OCI-LY3 (cell line): ENCODE measurements around the gene LSP1.

ENCODE experiments used
- H2AFZ ChIP-seq: fragments of 200-600, 300-600 bp; shearing (Covaris generic); 2 replicates; pipeline ENCODE4 v1.6.0; 2014; ENCODE audit warnings: antibody characterized with exemption, low read depth, low read length
- H3K27ac ChIP-seq: fragments of 200-600, 300-600 bp; sonication (generic); 2 replicates; pipeline ENCODE4 v1.5.1; 2014; ENCODE audit warnings: mild to moderate bottlenecking, low read length, moderate library complexity, mixed read lengths
- H3K27me3 ChIP-seq: fragments of 200-600, 300-600 bp; sonication (generic); 2 replicates; pipeline ENCODE4 v1.6.1; 2014; ENCODE audit warnings: low read depth, low read length, mixed read lengths
- H3K36me3 ChIP-seq: fragments of 200-600, 300-600 bp; sonication (generic); replicated peaks from 2 replicates; pipeline ENCODE3; 2014; ENCODE audit warnings: low read depth, low read length, mixed read lengths
- H3K4me1 ChIP-seq: fragments of 300-600, 200-600 bp; sonication (generic); 2 replicates; pipeline ENCODE4 v1.6.1; 2014; ENCODE audit warnings: low read length, mixed read lengths
- H3K4me2 ChIP-seq: fragments of 200-600, 300-600 bp; sonication (generic); 2 replicates; pipeline ENCODE4 v1.6.1; 2014; ENCODE audit warnings: low read length, mixed read lengths
- H3K4me3 ChIP-seq: fragments of 300-600, 200-600 bp; sonication (generic); 2 replicates; pipeline ENCODE4 v1.5.1; 2014; ENCODE audit warnings: antibody characterized with exemption, mild to moderate bottlenecking, low read length, moderate library complexity
- H3K79me2 ChIP-seq: fragments of 300-600, 200-600 bp; shearing (Covaris generic); 2 replicates; pipeline ENCODE4 v1.6.1; 2014; ENCODE audit warnings: mild to moderate bottlenecking, low read length, mixed read lengths
- H3K9ac ChIP-seq: fragments of 300-600, 200-600 bp; shearing (Covaris generic); 2 replicates; pipeline ENCODE4 v1.6.0; 2014; ENCODE audit warnings: mild to moderate bottlenecking, low read length, moderate library complexity
- H3K9me3 ChIP-seq: fragments of 200-600, 300-600 bp; shearing (Covaris generic); 2 replicates; pipeline ENCODE4 v1.6.1; 2014; ENCODE audit warnings: low read length, mixed read lengths; ENCODE audit not compliant: insufficient read depth
- H4K20me1 ChIP-seq: fragments of 200-600, 300-600 bp; sonication (generic); 2 replicates; pipeline ENCODE4 v1.6.1; 2016; ENCODE audit warnings: low read length, mixed read lengths; ENCODE audit not compliant: insufficient read depth
- EZH2phosphoT487 ChIP-seq: fragments of 200-600 bp; shearing (Covaris generic); IDR thresholded peaks from 2 replicates; pipeline ENCODE4 v1.6.1; 2018; ENCODE audit warnings: antibody characterized with exemption, mixed run types, low read depth
- TF ChIP-seq, protein P1 (sequence below): fragments of 200-600, 300-600 bp; sonication (generic); IDR thresholded peaks from 2 replicates; pipeline ENCODE4 v1.5.1; 2014; ENCODE audit warnings: antibody characterized with exemption, low read length, low read depth

Gene LSP1

DNA sequence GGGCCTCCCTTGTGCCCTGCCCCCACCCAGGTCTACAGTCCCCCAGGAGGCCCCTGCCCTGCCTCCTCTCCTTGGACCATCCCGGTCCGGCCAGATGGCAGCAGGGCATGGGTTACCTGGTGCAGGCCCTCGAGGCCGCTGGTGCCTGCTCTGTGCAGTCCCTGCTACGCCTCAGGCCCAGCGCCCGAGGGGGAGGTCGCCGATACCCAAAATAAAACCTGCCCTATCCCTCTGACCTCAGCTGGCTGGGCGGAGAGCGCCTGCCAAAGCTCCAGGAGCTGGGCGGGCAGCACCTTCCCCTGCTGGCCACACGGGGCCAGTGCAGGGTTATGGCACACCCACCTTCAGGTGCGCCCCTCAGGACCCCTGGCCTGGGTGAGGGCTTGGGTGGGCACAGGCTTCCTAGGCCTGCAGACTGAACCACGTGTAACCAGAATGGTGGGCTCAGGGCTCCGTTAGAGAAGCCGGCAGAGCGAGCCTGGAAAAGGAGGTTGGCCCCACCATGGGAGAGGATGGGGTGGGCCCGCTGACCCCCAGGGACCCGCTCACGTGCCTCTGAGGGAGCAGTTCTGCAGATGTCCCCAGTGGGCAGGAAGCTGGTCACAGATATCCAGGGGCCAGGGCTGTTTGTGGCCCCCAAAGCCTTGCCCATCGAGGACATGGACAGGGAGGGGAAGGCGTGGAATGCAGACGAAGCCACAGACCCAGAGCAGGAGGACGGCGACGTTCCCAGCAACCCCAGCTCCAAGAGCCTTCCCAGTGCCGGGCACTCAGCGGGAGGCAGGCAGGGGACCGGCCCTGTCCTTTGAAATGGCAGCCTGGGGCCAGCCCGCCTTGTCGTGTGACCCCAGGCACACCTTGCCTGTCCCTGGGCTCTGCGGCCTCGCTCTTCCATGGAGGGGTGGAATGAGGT lies 64.9 kb downstream of the LSP1 start:
- Histone ChIP-seq H3K27me3 (peaks cover 14% of the 10 kb centered on the region; the same call in 1 of the 2 replicates), H3K36me3 (no peaks in the 10 kb centered on the region), H3K4me3 (no peak overlapping the region), H3K4me1 (no peaks in the 10 kb centered on the region), H3K9ac (no peak overlapping the region), H3K79me2 (no peaks in the 10 kb centered on the region), H3K9me3 (no peaks in the 10 kb centered on the region), H4K20me1 (peaks cover 4% of the 10 kb centered on the region; the same call in 1 of the 2 replicates), H3K27ac (no peak overlapping the region), H3K4me2 (no peak overlapping the region), H2AFZ (no peak overlapping the region)
- no peak for TF ChIP-seq EZH2phosphoT487
- TF ChIP-seq, protein P1, sequence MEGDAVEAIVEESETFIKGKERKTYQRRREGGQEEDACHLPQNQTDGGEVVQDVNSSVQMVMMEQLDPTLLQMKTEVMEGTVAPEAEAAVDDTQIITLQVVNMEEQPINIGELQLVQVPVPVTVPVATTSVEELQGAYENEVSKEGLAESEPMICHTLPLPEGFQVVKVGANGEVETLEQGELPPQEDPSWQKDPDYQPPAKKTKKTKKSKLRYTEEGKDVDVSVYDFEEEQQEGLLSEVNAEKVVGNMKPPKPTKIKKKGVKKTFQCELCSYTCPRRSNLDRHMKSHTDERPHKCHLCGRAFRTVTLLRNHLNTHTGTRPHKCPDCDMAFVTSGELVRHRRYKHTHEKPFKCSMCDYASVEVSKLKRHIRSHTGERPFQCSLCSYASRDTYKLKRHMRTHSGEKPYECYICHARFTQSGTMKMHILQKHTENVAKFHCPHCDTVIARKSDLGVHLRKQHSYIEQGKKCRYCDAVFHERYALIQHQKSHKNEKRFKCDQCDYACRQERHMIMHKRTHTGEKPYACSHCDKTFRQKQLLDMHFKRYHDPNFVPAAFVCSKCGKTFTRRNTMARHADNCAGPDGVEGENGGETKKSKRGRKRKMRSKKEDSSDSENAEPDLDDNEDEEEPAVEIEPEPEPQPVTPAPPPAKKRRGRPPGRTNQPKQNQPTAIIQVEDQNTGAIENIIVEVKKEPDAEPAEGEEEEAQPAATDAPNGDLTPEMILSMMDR: peak; percentile 27

- no peaks in the 10 kb centered on the region for H3K9me3 ChIP-seq
Observed at GRCh38 chr11:1918436-1919315, 65.8 kb downstream of the LSP1 start.

DNA sequence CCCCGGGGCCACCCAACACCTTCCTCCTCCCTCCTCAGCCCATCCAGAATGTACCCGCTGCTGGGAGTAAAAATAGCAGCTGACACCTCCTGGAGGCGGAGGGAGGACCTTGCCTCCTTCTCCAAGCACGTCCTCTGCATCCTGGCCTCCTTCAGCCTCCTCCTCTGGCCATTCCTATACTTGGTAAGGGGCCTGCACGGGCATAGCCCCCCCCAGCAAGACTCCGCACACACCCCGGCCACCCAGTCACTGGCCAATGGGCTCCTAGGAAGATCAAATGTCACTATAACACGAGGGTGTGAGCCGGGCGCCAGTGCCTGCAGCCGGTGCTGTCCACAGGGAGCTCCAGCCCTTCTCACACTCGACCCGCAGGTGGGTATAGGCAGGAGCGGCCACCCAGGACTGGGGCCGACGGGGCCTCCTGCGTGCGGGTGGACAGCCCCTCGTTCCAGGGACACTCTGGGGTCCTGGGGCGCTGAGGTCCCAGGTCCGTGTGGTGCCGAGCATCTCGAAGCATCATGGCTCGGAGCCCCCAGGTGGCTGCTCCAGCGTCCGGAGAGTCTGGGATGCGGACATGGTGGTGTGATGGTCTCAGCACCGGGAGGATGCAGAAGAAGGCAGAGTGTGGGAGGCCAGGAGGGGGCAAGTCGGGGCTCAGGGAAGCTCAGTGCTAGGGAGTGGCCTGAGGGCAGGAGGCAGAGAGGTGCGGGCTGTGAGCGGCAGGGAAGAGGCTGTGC lies 66.7 kb downstream of the LSP1 start, which contains the start of gene TNNT3:
Gene TNNT3, plus strand, starts transcription at position 313 of the 737 bp plus-strand sequence. CDS start 3,172 bp downstream, outside the sequence.
- Histone ChIP-seq H3K79me2 (no peaks in the 10 kb centered on the region), H2AFZ (no peak within 1 kb of the TSS), H3K9ac (no peak within 1 kb of the TSS), H3K27ac (no peak within 1 kb of the TSS), H3K4me1 (no peaks in the 10 kb centered on the region), H3K36me3 (no peaks in the 10 kb centered on the region), H3K4me2 (no peak within 1 kb of the TSS), H3K4me3 (no peak within 1 kb of the TSS), H3K27me3 (peaks cover 22% of the 10 kb centered on the region; the same call in 1 of the 2 replicates), H3K9me3 (no peaks in the 10 kb centered on the region), H4K20me1 (peaks cover 4% of the 10 kb centered on the region; the same call in 1 of the 2 replicates)
- TF ChIP-seq, protein P1: no peak
- TF ChIP-seq EZH2phosphoT487: no peak

More at GRCh38 chr11:1918436-1919315, 65.8 kb downstream of the LSP1 start:
- Histone ChIP-seq H3K79me2 (no peaks in the 10 kb centered on the region), H3K4me1 (no peaks in the 10 kb centered on the region), H3K27ac (no peak overlapping the region), H2AFZ (no peak overlapping the region), H3K4me3 (no peak overlapping the region), H4K20me1 (peaks cover 4% of the 10 kb centered on the region; the same call in 1 of the 2 replicates), H3K36me3 (no peaks in the 10 kb centered on the region), H3K4me2 (no peak overlapping the region), H3K27me3 (peaks cover 17% of the 10 kb centered on the region; the same call in 1 of the 2 replicates), H3K9ac (no peak overlapping the region)
- TF ChIP-seq EZH2phosphoT487: no peak
- TF ChIP-seq, protein P1: peak; percentile 38
